ENCODE results near the gene MAP3K19.

The MAP3K19 gene

GRCh38 chr2:134955744-134956143 lies 91.5 kb downstream of the MAP3K19 start:
- no peaks in the 10 kb centered on the region for H3K4me1 ChIP-seq (ENCODE audit: insufficient read depth, low read length)
- H3K36me3 ChIP-seq (ENCODE audit: insufficient read depth, low read length), result peaks cover 72% of the 10 kb centered on the region
- ATAC-seq (ENCODE audit: insufficient read depth, low read depth) (no peak), DNase-seq (no peak)
- H2AFZ ChIP-seq (ENCODE audit: low read depth, low read length), result no peak overlapping the region
- peaks cover 4% of the 10 kb centered on the region; the same call in 1 of the 2 replicates for H4K20me1 ChIP-seq (ENCODE audit: insufficient read depth, low read length)
- TF ChIP-seq EZH2 (IDR thresholded peaks at IDR 0.05; ENCODE audit: borderline replicate concordance, low read depth, low read length, severe bottlenecking), result no peak
- TF ChIP-seq CTCF (IDR thresholded peaks at IDR 0.05; ENCODE audit: borderline replicate concordance, extremely low read depth, low read length, poor library complexity, severe bottlenecking), result no peak
- H3K4me2 ChIP-seq (ENCODE audit: insufficient read depth, low read length), result no peak overlapping the region
- H3K9ac ChIP-seq (ENCODE audit: low read depth, low read length), result no peak overlapping the region
- H3K27me3 ChIP-seq (ENCODE audit: insufficient read depth, low read length, poor library complexity), result no peaks in the 10 kb centered on the region
- no peak overlapping the region for H3K4me3 ChIP-seq (ENCODE audit: low read depth in 1 of 2, low read length in 2 of 2)
- no peaks in the 10 kb centered on the region for H3K79me2 ChIP-seq (ENCODE audit: insufficient read depth, low read length)
- H3K27ac ChIP-seq (ENCODE audit: low read length), result no peak overlapping the region
- no peaks in the 10 kb centered on the region for H3K9me3 ChIP-seq (ENCODE audit: insufficient read depth, low read length, severe bottlenecking)

- no peaks in the 10 kb centered on the region for H3K4me1 ChIP-seq (ENCODE audit: insufficient read depth, low read length)
- no peak overlapping the region for H3K27ac ChIP-seq (ENCODE audit: low read length)
- no peak overlapping the region for H2AFZ ChIP-seq (ENCODE audit: low read depth, low read length)
- H4K20me1 ChIP-seq (ENCODE audit: insufficient read depth, low read length), result peaks cover 9% of the 10 kb centered on the region
- no peak for DNase-seq
- H3K4me2 ChIP-seq (ENCODE audit: insufficient read depth, low read length), result no peak overlapping the region
- H3K4me3 ChIP-seq (ENCODE audit: low read depth in 1 of 2, low read length in 2 of 2), result no peak overlapping the region
- TF ChIP-seq EZH2 (IDR thresholded peaks at IDR 0.05; ENCODE audit: borderline replicate concordance, low read depth, low read length, severe bottlenecking), result no peak
- TF ChIP-seq CTCF (IDR thresholded peaks at IDR 0.05; ENCODE audit: borderline replicate concordance, extremely low read depth, low read length, poor library complexity, severe bottlenecking), result no peak
- H3K36me3 ChIP-seq (ENCODE audit: insufficient read depth, low read length), result peaks cover 87% of the 10 kb centered on the region
- H3K79me2 ChIP-seq (ENCODE audit: insufficient read depth, low read length), result no peaks in the 10 kb centered on the region; the same call in 1 of the 2 replicates
- H3K27me3 ChIP-seq (ENCODE audit: insufficient read depth, low read length, poor library complexity), result no peaks in the 10 kb centered on the region
- no peaks in the 10 kb centered on the region for H3K9me3 ChIP-seq (ENCODE audit: insufficient read depth, low read length, severe bottlenecking)
- ATAC-seq (ENCODE audit: insufficient read depth, low read depth), result no peak
- H3K9ac ChIP-seq (ENCODE audit: low read depth, low read length), result no peak overlapping the region
These were observed 93.2 kb downstream of the MAP3K19 start for GRCh38 chr2:134954065-134954464.

- ATAC-seq (ENCODE audit: insufficient read depth, low read depth), result no peak
- Histone ChIP-seq H3K9ac (ENCODE audit: low read depth, low read length) (no peak overlapping the region), H3K79me2 (ENCODE audit: insufficient read depth, low read length) (peaks cover 4% of the 10 kb centered on the region; the same call in 1 of the 2 replicates), H3K27me3 (ENCODE audit: insufficient read depth, low read length, poor library complexity) (no peaks in the 10 kb centered on the region), H3K9me3 (ENCODE audit: insufficient read depth, low read length, severe bottlenecking) (no peaks in the 10 kb centered on the region), H3K4me1 (ENCODE audit: insufficient read depth, low read length) (no peaks in the 10 kb centered on the region), H3K36me3 (ENCODE audit: insufficient read depth, low read length) (peaks cover 95% of the 10 kb centered on the region), H2AFZ (ENCODE audit: low read depth, low read length) (no peak overlapping the region), H3K4me3 (ENCODE audit: low read depth in 1 of 2, low read length in 2 of 2) (no peak overlapping the region), H4K20me1 (ENCODE audit: insufficient read depth, low read length) (peaks cover 14% of the 10 kb centered on the region), H3K27ac (ENCODE audit: low read length) (no peak overlapping the region), H3K4me2 (ENCODE audit: insufficient read depth, low read length) (no peak overlapping the region)
- TF ChIP-seq EZH2 (IDR thresholded peaks at IDR 0.05; ENCODE audit: borderline replicate concordance, low read depth, low read length, severe bottlenecking) (no peak), CTCF (IDR thresholded peaks at IDR 0.05; ENCODE audit: borderline replicate concordance, extremely low read depth, low read length, poor library complexity, severe bottlenecking) (no peak)
- no peak for DNase-seq
These were observed 94.6 kb downstream of the MAP3K19 start for GRCh38 chr2:134952608-134953007.

- ATAC-seq (ENCODE audit: insufficient read depth, low read depth), result no peak
- Histone ChIP-seq H3K9ac (ENCODE audit: low read depth, low read length) (no peak overlapping the region), H3K9me3 (ENCODE audit: insufficient read depth, low read length, severe bottlenecking) (no peaks in the 10 kb centered on the region)
These were observed 96.4 kb downstream of the MAP3K19 start for GRCh38 chr2:134950886-134951285.

More at GRCh38 chr2:134950886-134951285, 96.4 kb downstream of the MAP3K19 start:
- Histone ChIP-seq H3K4me3 (ENCODE audit: low read depth in 1 of 2, low read length in 2 of 2) (no peak overlapping the region), H3K79me2 (ENCODE audit: insufficient read depth, low read length) (peaks cover 9% of the 10 kb centered on the region; the same call in 1 of the 2 replicates), H3K27ac (ENCODE audit: low read length) (no peak overlapping the region), H3K27me3 (ENCODE audit: insufficient read depth, low read length, poor library complexity) (no peaks in the 10 kb centered on the region), H3K4me2 (ENCODE audit: insufficient read depth, low read length) (no peak overlapping the region), H3K36me3 (ENCODE audit: insufficient read depth, low read length) (peaks cover 95% of the 10 kb centered on the region), H4K20me1 (ENCODE audit: insufficient read depth, low read length) (peaks cover 14% of the 10 kb centered on the region), H3K4me1 (ENCODE audit: insufficient read depth, low read length) (no peaks in the 10 kb centered on the region), H2AFZ (ENCODE audit: low read depth, low read length) (no peak overlapping the region)
- TF ChIP-seq CTCF (IDR thresholded peaks at IDR 0.05; ENCODE audit: borderline replicate concordance, extremely low read depth, low read length, poor library complexity, severe bottlenecking) (no peak), EZH2 (IDR thresholded peaks at IDR 0.05; ENCODE audit: borderline replicate concordance, low read depth, low read length, severe bottlenecking) (no peak)
- no peak for DNase-seq

Measured in DND-41 (cell line).